ENCODE measurements around the gene BTAF1. TPM values are rescaled to one million over a fixed set of nuclear protein-coding genes. Genes with fewer than 3 reads are reported as not detected.

The BTAF1 gene
- polyA plus RNA-seq, 2 donors, result 12.9 to 13.2 TPM

DNA sequence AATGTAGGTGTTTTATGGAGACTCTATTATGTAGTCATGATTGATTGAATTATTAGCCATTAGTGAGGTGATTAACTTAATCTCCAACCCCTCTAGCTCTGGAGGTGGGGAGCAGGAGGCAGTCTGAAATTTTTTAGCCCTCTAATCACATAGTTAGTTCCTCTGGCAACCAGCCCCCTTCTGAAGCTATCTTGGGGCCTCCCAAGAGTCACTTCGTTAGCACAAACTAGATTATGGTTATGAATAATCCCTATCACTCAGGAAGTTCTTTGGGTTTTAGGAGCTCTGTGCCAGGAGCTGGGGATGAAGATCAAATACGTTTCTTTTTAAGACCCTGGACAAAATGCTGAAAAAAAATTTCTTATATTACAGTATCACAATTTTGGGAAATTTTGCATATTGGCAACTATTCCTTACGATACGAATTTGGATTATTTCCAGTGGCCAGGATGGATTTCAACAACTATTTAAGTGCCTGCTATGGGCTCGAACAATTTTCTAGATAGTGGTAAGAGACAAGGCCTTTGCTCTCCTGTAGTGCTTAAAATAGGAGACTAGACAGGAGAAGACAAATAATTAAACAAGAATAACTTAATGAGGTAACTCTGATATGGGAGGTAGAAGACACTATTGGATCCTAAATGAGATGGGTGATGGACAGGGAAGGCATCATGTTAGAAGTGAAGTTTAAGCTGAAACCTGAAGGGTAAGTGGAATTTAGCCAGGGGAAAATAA, 52.9 kb downstream of the BTAF1 start:
- Histone ChIP-seq H3K27me3 (ENCODE audit: control insufficient read depth in 1 of 2, insufficient read depth in 2 of 2, low read length in 2 of 2) (no peaks in the 10 kb centered on the region), H3K4me3 (ENCODE audit: low read depth in 1 of 2, low read length in 2 of 2) (no peak overlapping the region), H3K4me1 (ENCODE audit: control insufficient read depth in 2 of 2, insufficient read depth in 2 of 2, low read length in 1 of 2) (no peaks in the 10 kb centered on the region), H3K36me3 (ENCODE audit: control insufficient read depth in 2 of 2, insufficient read depth in 2 of 2, low read length in 1 of 2) (peaks cover 0 to under 1% of the 10 kb centered on the region in 2 donors), H3K9me3 (ENCODE audit: control insufficient read depth in 2 of 2, insufficient read depth in 1 of 2, low read depth in 1 of 2, low read length in 1 of 2) (no peaks in the 10 kb centered on the region), H3K27ac (ENCODE audit: low read depth in 2 of 2, low read length in 1 of 2) (no peak overlapping the region)
- 90% methylated on average over 5 of the region's 5 CpGs for WGBS, 2 donors

DNA sequence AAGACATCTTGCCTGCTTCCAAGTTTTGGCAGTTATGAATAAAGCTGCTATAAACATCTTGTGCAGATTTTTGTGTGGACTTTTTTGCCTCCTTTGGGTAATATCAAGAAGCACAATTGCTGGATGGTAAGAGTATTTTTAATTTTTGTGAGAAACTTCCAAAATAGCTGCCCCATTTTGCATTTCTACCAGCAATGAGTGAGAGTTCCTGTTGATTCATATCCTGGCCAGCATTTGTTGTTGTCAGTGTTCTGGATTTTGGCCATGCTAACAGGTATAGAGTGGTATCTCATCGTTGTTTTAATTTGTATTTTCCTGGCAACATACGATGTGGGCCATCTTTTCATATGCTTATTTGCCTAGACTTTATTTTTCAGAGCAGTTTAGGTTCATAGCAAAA, 53.9 kb downstream of the BTAF1 start:
- Histone ChIP-seq H3K27me3 (ENCODE audit: control insufficient read depth in 1 of 2, insufficient read depth in 2 of 2, low read length in 2 of 2) (no peaks in the 10 kb centered on the region), H3K4me1 (ENCODE audit: control insufficient read depth in 2 of 2, insufficient read depth in 2 of 2, low read length in 1 of 2) (no peaks in the 10 kb centered on the region), H3K4me3 (ENCODE audit: low read depth in 1 of 2, low read length in 2 of 2) (no peak overlapping the region), H3K27ac (ENCODE audit: low read depth in 2 of 2, low read length in 1 of 2) (no peak overlapping the region), H3K9me3 (ENCODE audit: control insufficient read depth in 2 of 2, insufficient read depth in 1 of 2, low read depth in 1 of 2, low read length in 1 of 2) (no peaks in the 10 kb centered on the region), H3K36me3 (ENCODE audit: control insufficient read depth in 2 of 2, insufficient read depth in 2 of 2, low read length in 1 of 2) (peaks cover 0 to 4% of the 10 kb centered on the region in 2 donors)
- 89 to 94% methylated on average over 2 of the region's 2 CpGs for WGBS, 2 donors

DNA sequence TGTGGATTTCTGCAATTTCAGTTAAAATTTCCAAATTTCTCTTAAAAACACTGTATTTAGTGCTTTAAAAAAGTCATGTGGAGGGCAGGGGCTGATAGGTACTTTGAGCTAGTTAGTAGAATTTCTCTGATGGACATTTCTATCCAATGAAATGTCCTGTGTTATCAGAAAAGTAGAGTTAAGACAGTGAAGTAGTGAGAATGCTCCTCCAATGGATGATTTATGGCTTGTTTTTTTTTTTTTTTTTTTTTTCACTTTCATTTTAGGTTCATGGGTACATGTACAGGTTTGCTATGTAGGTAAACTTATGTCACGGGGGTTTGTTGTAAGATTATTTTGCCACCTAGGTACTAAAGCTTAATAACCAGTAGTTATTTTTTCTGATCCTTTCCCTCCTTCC, 55.0 kb downstream of the BTAF1 start:
- 91 to 94% methylated on average over 1 of the region's 1 CpG for WGBS, 2 donors
- Histone ChIP-seq H3K36me3 (ENCODE audit: control insufficient read depth in 2 of 2, insufficient read depth in 2 of 2, low read length in 1 of 2) (peaks cover 3 to 7% of the 10 kb centered on the region in 2 donors), H3K27ac (ENCODE audit: low read depth in 2 of 2, low read length in 1 of 2) (no peak overlapping the region), H3K4me1 (ENCODE audit: control insufficient read depth in 2 of 2, insufficient read depth in 2 of 2, low read length in 1 of 2) (no peaks in the 10 kb centered on the region), H3K9me3 (ENCODE audit: control insufficient read depth in 2 of 2, insufficient read depth in 1 of 2, low read depth in 1 of 2, low read length in 1 of 2) (no peaks in the 10 kb centered on the region), H3K4me3 (ENCODE audit: low read depth in 1 of 2, low read length in 2 of 2) (no peak overlapping the region), H3K27me3 (ENCODE audit: control insufficient read depth in 1 of 2, insufficient read depth in 2 of 2, low read length in 2 of 2) (no peaks in the 10 kb centered on the region)

DNA sequence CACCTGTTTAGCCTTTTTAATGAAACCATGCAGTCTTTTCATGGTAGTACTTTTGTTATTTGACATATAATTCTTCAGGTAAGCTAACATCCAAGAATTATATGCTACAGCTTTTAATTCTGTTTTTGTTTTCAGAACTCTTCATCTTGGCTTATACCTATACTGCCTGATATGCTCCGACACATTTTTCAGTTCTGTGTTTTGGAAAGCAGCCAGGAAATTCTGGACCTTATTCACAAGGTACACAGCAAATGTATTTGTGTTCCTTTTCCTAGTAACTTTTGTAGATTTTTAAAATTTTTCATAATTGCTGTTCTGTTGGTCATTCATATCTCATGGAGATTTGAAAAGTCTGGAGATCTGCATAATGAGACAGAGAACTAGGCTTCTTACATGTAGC, 56.7 kb downstream of the BTAF1 start:
- Histone ChIP-seq H3K4me1 (ENCODE audit: control insufficient read depth in 2 of 2, insufficient read depth in 2 of 2, low read length in 1 of 2) (no peaks in the 10 kb centered on the region), H3K27me3 (ENCODE audit: control insufficient read depth in 1 of 2, insufficient read depth in 2 of 2, low read length in 2 of 2) (no peaks in the 10 kb centered on the region), H3K27ac (ENCODE audit: low read depth in 2 of 2, low read length in 1 of 2) (no peak overlapping the region), H3K4me3 (ENCODE audit: low read depth in 1 of 2, low read length in 2 of 2) (no peak overlapping the region), H3K36me3 (ENCODE audit: control insufficient read depth in 2 of 2, insufficient read depth in 2 of 2, low read length in 1 of 2) (peaks cover 3 to 7% of the 10 kb centered on the region in 2 donors), H3K9me3 (ENCODE audit: control insufficient read depth in 2 of 2, insufficient read depth in 1 of 2, low read depth in 1 of 2, low read length in 1 of 2) (no peaks in the 10 kb centered on the region)
- WGBS, 2 donors, result 50 to 54% methylated on average over 1 of the region's 1 CpG

GRCh38 chr10:91983416-91983815, 59.8 kb downstream of the BTAF1 start:
- H3K27ac ChIP-seq (ENCODE audit: low read depth in 2 of 2, low read length in 1 of 2), result no peak overlapping the region
- H3K27me3 ChIP-seq (ENCODE audit: control insufficient read depth in 1 of 2, insufficient read depth in 2 of 2, low read length in 2 of 2), result no peaks in the 10 kb centered on the region
- H3K9me3 ChIP-seq (ENCODE audit: control insufficient read depth in 2 of 2, insufficient read depth in 1 of 2, low read depth in 1 of 2, low read length in 1 of 2), result no peaks in the 10 kb centered on the region
- H3K4me3 ChIP-seq (ENCODE audit: low read depth in 1 of 2, low read length in 2 of 2), result no peak overlapping the region
- no peaks in the 10 kb centered on the region for H3K4me1 ChIP-seq (ENCODE audit: control insufficient read depth in 2 of 2, insufficient read depth in 2 of 2, low read length in 1 of 2)
- H3K36me3 ChIP-seq (ENCODE audit: control insufficient read depth in 2 of 2, insufficient read depth in 2 of 2, low read length in 1 of 2), result peaks cover 3 to 7% of the 10 kb centered on the region in 2 donors

- Histone ChIP-seq H3K9me3 (ENCODE audit: control insufficient read depth in 2 of 2, insufficient read depth in 1 of 2, low read depth in 1 of 2, low read length in 1 of 2) (no peaks in the 10 kb centered on the region), H3K4me3 (ENCODE audit: low read depth in 1 of 2, low read length in 2 of 2) (no peak overlapping the region), H3K36me3 (ENCODE audit: control insufficient read depth in 2 of 2, insufficient read depth in 2 of 2, low read length in 1 of 2) (peaks cover 3 to 6% of the 10 kb centered on the region in 2 donors), H3K27me3 (ENCODE audit: control insufficient read depth in 1 of 2, insufficient read depth in 2 of 2, low read length in 2 of 2) (no peaks in the 10 kb centered on the region), H3K27ac (ENCODE audit: low read depth in 2 of 2, low read length in 1 of 2) (no peak overlapping the region), H3K4me1 (ENCODE audit: control insufficient read depth in 2 of 2, insufficient read depth in 2 of 2, low read length in 1 of 2) (no peaks in the 10 kb centered on the region)
- 94 to 96% methylated on average over 8 of the region's 8 CpGs for WGBS, 2 donors
Observed at GRCh38 chr10:91987397-91988037, 63.9 kb downstream of the BTAF1 start.

DNA sequence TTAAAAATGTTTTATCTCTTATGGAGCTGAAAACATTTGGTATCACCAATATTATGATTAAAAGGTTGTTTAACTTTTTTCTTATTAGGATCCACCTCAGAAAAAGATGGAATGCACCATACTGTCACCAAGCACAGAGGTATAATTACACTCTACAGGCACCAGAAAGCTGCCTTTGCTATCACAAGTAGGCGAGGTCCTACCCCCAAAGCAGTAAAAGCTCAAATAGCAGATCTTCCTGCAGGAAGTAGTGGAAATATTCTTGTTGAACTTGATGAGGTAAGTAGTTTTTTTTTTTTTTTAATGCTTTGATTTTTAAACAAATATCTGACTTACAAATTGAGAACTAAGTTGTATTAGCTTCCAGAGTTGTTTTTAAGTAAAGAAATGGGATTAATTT, 68.5 kb downstream of the BTAF1 start:
- H3K36me3 ChIP-seq (ENCODE audit: control insufficient read depth in 2 of 2, insufficient read depth in 2 of 2, low read length in 1 of 2), result peaks cover 2 to 3% of the 10 kb centered on the region in 2 donors
- H3K27ac ChIP-seq (ENCODE audit: low read depth in 2 of 2, low read length in 1 of 2), result no peak overlapping the region
- no peaks in the 10 kb centered on the region for H3K4me1 ChIP-seq (ENCODE audit: control insufficient read depth in 2 of 2, insufficient read depth in 2 of 2, low read length in 1 of 2)
- H3K9me3 ChIP-seq (ENCODE audit: control insufficient read depth in 2 of 2, insufficient read depth in 1 of 2, low read depth in 1 of 2, low read length in 1 of 2), result no peaks in the 10 kb centered on the region
- WGBS, 2 donors, result 87 to 94% methylated on average over 1 of the region's 1 CpG
- H3K4me3 ChIP-seq (ENCODE audit: low read depth in 1 of 2, low read length in 2 of 2), result no peak overlapping the region
- no peaks in the 10 kb centered on the region for H3K27me3 ChIP-seq (ENCODE audit: control insufficient read depth in 1 of 2, insufficient read depth in 2 of 2, low read length in 2 of 2)

- Histone ChIP-seq H3K4me1 (ENCODE audit: control insufficient read depth in 2 of 2, insufficient read depth in 2 of 2, low read length in 1 of 2) (no peaks in the 10 kb centered on the region), H3K9me3 (ENCODE audit: control insufficient read depth in 2 of 2, insufficient read depth in 1 of 2, low read depth in 1 of 2, low read length in 1 of 2) (no peaks in the 10 kb centered on the region), H3K36me3 (ENCODE audit: control insufficient read depth in 2 of 2, insufficient read depth in 2 of 2, low read length in 1 of 2) (peaks cover 2 to 7% of the 10 kb centered on the region in 2 donors), H3K27me3 (ENCODE audit: control insufficient read depth in 1 of 2, insufficient read depth in 2 of 2, low read length in 2 of 2) (no peaks in the 10 kb centered on the region), H3K27ac (ENCODE audit: low read depth in 2 of 2, low read length in 1 of 2) (no peak overlapping the region), H3K4me3 (ENCODE audit: low read depth in 1 of 2, low read length in 2 of 2) (no peak overlapping the region)
- WGBS, 2 donors, result 54 to 55% methylated on average over 2 of the region's 2 CpGs
Observed at GRCh38 chr10:91996266-91996665, 72.7 kb downstream of the BTAF1 start.

DNA sequence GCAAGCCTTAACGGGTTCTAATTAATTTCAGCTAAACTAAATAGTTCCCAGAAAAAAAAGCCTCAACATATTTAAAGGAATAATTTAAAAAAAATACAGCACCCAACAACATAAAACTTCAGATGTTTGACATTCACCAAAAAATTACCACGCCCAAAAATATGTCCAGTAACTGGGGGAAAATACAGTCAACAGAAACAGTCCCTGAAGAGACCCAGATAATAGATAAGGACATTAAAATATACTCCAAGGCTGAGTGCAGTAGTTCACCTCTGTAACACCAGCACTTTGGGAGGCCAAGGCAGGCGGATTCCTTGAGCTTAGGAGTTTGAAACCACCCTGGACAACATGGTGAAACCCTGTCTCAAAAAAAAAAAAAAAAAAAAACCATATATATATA, 78.0 kb downstream of the BTAF1 start:
- no peak overlapping the region for H3K27ac ChIP-seq (ENCODE audit: low read depth in 2 of 2, low read length in 1 of 2)
- H3K4me1 ChIP-seq (ENCODE audit: control insufficient read depth in 2 of 2, insufficient read depth in 2 of 2, low read length in 1 of 2), result no peaks in the 10 kb centered on the region
- no peaks in the 10 kb centered on the region for H3K27me3 ChIP-seq (ENCODE audit: control insufficient read depth in 1 of 2, insufficient read depth in 2 of 2, low read length in 2 of 2)
- H3K9me3 ChIP-seq (ENCODE audit: control insufficient read depth in 2 of 2, insufficient read depth in 1 of 2, low read depth in 1 of 2, low read length in 1 of 2), result no peaks in the 10 kb centered on the region
- peaks cover 0 to 8% of the 10 kb centered on the region in 2 donors for H3K36me3 ChIP-seq (ENCODE audit: control insufficient read depth in 2 of 2, insufficient read depth in 2 of 2, low read length in 1 of 2)
- 95 to 97% methylated on average over 3 of the region's 3 CpGs for WGBS, 2 donors
- no peak overlapping the region for H3K4me3 ChIP-seq (ENCODE audit: low read depth in 1 of 2, low read length in 2 of 2)

GRCh38 chr10:92001995-92002394, 78.4 kb downstream of the BTAF1 start:
- H3K27ac ChIP-seq (ENCODE audit: low read depth in 2 of 2, low read length in 1 of 2), result no peak overlapping the region
- peaks cover 0 to 8% of the 10 kb centered on the region in 2 donors for H3K36me3 ChIP-seq (ENCODE audit: control insufficient read depth in 2 of 2, insufficient read depth in 2 of 2, low read length in 1 of 2)
- H3K4me1 ChIP-seq (ENCODE audit: control insufficient read depth in 2 of 2, insufficient read depth in 2 of 2, low read length in 1 of 2), result no peaks in the 10 kb centered on the region
- H3K4me3 ChIP-seq (ENCODE audit: low read depth in 1 of 2, low read length in 2 of 2), result no peak overlapping the region
- no peaks in the 10 kb centered on the region for H3K9me3 ChIP-seq (ENCODE audit: control insufficient read depth in 2 of 2, insufficient read depth in 1 of 2, low read depth in 1 of 2, low read length in 1 of 2)
- no peaks in the 10 kb centered on the region for H3K27me3 ChIP-seq (ENCODE audit: control insufficient read depth in 1 of 2, insufficient read depth in 2 of 2, low read length in 2 of 2)
- WGBS, 2 donors, result 97 to 99% methylated on average over 2 of the region's 2 CpGs

All from esophagus (tissue), 2 donors.